K562 (cell line): Measurements from ENCODE around the gene ASB10. TPM values are rescaled to one million over a fixed set of nuclear protein-coding genes. Genes with fewer than 3 reads are reported as not detected.

ENCODE experiments used
- AFF1 ChIP-seq, 2 experiments: fragments of 450-650 bp; IDR thresholded peaks; 2 replicates each; pipeline ENCODE4 v1.6.1; 2018; ENCODE audit warnings: mild to moderate bottlenecking in 2 of 2, low read depth in 1 of 2; ENCODE audit not compliant: partially characterized antibody in 2 of 2
- CAMTA2 ChIP-seq: fragments of 250-450 bp; sonication (Bioruptor Pico); conservative IDR thresholded peaks from 2 replicates; pipeline ENCODE4 v1.5.1; 2022
- CREB1 ChIP-seq, 2 experiments: sonication (generic) in 1 of 2; formaldehyde crosslinking in 1 of 2; IDR thresholded peaks; 2 replicates each; pipeline versions ENCODE4 v1.6.1 to v1.8.0; 2012 to 2022; ENCODE audit warnings: inconsistent platforms in 1 of 2, mild to moderate bottlenecking in 1 of 2, missing genetic modification reagents in 1 of 2, moderate library complexity in 1 of 2
- DACH1 ChIP-seq: fragments of 450-650 bp; IDR thresholded peaks from 2 replicates; pipeline ENCODE4 v1.6.1; 2018; ENCODE audit not compliant: partially characterized antibody
- HNRNPK ChIP-seq: fragments of 200-400 bp; formaldehyde crosslinking; IDR thresholded peaks from one replicate; pipeline ENCODE4 v1.6.1; 2018; ENCODE audit warnings: mild to moderate bottlenecking, low read depth, low read length; ENCODE audit not compliant: poor library complexity, severe bottlenecking
- ILF3 ChIP-seq: fragments of 450-650 bp; IDR thresholded peaks from 2 replicates; pipeline ENCODE4 v1.6.1; 2018; ENCODE audit warnings: antibody characterized with exemption, mild to moderate bottlenecking, moderate library complexity, borderline replicate concordance
- MYNN ChIP-seq, 2 experiments: sonication (generic); formaldehyde crosslinking in 1 of 2; IDR thresholded peaks; 2 replicates each; pipeline versions ENCODE4 v1.5.0 to v1.6.1; 2016 to 2020; ENCODE audit warnings: antibody characterized with exemption in 1 of 2, missing genetic modification reagents in 1 of 2
- PHF21A ChIP-seq: fragments of 450-650 bp; IDR thresholded peaks from 2 replicates; pipeline ENCODE4 v1.6.1; 2017; ENCODE audit warnings: low read depth, borderline replicate concordance
- PHF8 ChIP-seq: fragments of 200-600 bp; sonication (generic); IDR thresholded peaks from 2 replicates; pipeline ENCODE4 v1.6.1; 2012; ENCODE audit warnings: mixed run types, mild to moderate bottlenecking, inconsistent platforms, low read length, moderate library complexity, borderline replicate concordance
- U2AF1 ChIP-seq: fragments of 200-400 bp; formaldehyde crosslinking; optimal IDR thresholded peaks from 2 replicates; pipeline ENCODE3; 2017; ENCODE audit warnings: mild to moderate bottlenecking, low read depth, low read length, moderate library complexity
- ZMIZ1 ChIP-seq, 2 experiments: fragments of 150-350 bp in 1 of 2; IDR thresholded peaks; 2 replicates each; pipeline ENCODE4 v1.6.1; 2012 to 2016; ENCODE audit warnings: low read depth in 2 of 2, low read length in 2 of 2, mild to moderate bottlenecking in 1 of 2, moderate library complexity in 1 of 2
- polyA plus RNA-seq, 8 experiments: library from polyadenylated mRNA; depleted of rRNA in 4 of 8; stranded (reverse) in 5 of 8; unstranded in 3 of 8; fragments of >200 nt; fragmentation: Nextera tagmentation in 2 of 8; fragmentation: Illumina TruSeq in 1 of 8; extraction: Ambion mirVana in 2 of 8; extraction: Trizol in 1 of 8; gene quantifications; 2 replicates each; pipeline versions ENCODE4 v1.2.1 to v1.2.3, GENCODE V29; 2011 to 2014; ENCODE audit warnings: inconsistent platforms in 1 of 8, missing spikeins in 1 of 8
- total RNA-seq, 7 experiments: library from RNA; depleted of rRNA in 6 of 7; stranded (reverse); fragments of >200 nt in 6 of 7; fragmentation: Illumina TruSeq in 2 of 7; extraction: Trizol in 2 of 7; gene quantifications; 2 replicates each; pipeline versions ENCODE4 v1.2.1 to v1.2.3, GENCODE V29; 2011 to 2021; ENCODE audit warnings: low replicate concordance in 1 of 7
- TF ChIP-seq, protein P1 (sequence below), 3 experiments: fragments of 200-800 bp in 1 of 3; fragments of 250-450 bp in 1 of 3; fragments of 450-650 bp in 1 of 3; sonication (Bioruptor Pico) in 1 of 3; sonication (Bioruptor generic) in 1 of 3; formaldehyde crosslinking in 1 of 3; IDR thresholded peaks; 2 replicates each; pipeline versions ENCODE4 v1.6.1 to v1.8.0; 2016 to 2022; ENCODE audit warnings: mild to moderate bottlenecking in 2 of 3, missing genetic modification characterization in 2 of 3, missing compliant biosample characterization in 1 of 3, moderate library complexity in 1 of 3
- TF ChIP-seq, protein P2 (sequence below): IDR thresholded peaks from 2 replicates; pipeline ENCODE4 v1.6.1; 2012; ENCODE audit warnings: low read depth, low read length, improper control_type of control experiment, borderline replicate concordance

The ASB10 gene
- total and polyA plus RNA-seq, 9 of the 15 experiments (the other 6 are each of a cell fraction or from before 2014, with no cell fraction given), result not detected

DNA sequence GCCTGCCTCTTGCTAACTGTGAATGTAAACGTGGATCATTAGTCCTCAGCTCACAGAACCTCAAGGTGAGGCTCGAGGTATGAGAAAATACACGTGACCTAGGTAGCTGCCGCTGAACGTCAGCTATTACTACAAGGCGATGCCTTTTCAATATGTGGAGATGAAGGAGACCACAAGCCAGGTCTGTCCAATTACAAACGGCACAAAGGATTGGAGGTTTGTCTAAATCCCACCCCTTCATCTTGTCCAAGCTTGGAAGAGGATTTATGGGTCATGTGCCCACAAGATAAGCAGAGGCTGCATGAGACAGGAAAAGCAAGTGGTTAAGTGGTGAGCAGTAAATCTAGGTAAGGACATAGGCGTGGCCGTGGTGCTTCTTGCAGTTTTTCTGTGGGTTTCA is 19.9 kb upstream of the ASB10 start (continued):
- TF ChIP-seq MYNN (IDR thresholded peaks at IDR 0.05), result no peak
- TF ChIP-seq MYNN (CRISPR knock-in tag; IDR thresholded peaks at IDR 0.05), result no peak
- TF ChIP-seq, protein P1, sequence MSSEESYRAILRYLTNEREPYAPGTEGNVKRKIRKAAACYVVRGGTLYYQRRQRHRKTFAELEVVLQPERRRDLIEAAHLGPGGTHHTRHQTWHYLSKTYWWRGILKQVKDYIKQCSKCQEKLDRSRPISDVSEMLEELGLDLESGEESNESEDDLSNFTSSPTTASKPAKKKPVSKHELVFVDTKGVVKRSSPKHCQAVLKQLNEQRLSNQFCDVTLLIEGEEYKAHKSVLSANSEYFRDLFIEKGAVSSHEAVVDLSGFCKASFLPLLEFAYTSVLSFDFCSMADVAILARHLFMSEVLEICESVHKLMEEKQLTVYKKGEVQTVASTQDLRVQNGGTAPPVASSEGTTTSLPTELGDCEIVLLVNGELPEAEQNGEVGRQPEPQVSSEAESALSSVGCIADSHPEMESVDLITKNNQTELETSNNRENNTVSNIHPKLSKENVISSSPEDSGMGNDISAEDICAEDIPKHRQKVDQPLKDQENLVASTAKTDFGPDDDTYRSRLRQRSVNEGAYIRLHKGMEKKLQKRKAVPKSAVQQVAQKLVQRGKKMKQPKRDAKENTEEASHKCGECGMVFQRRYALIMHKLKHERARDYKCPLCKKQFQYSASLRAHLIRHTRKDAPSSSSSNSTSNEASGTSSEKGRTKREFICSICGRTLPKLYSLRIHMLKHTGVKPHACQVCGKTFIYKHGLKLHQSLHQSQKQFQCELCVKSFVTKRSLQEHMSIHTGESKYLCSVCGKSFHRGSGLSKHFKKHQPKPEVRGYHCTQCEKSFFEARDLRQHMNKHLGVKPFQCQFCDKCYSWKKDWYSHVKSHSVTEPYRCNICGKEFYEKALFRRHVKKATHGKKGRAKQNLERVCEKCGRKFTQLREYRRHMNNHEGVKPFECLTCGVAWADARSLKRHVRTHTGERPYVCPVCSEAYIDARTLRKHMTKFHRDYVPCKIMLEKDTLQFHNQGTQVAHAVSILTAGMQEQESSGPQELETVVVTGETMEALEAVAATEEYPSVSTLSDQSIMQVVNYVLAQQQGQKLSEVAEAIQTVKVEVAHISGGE (CRISPR knock-in tag; IDR thresholded peaks at IDR 0.05), result no peak
- TF ChIP-seq AFF1 (IDR thresholded peaks at IDR 0.05; ENCODE audit: low read depth in 1 of 2, partially characterized antibody in 2 of 2), result no peak
- TF ChIP-seq CREB1 (IDR thresholded peaks at IDR 0.05), result no peak
- no peak for TF ChIP-seq CREB1 (CRISPR knock-in tag; IDR thresholded peaks at IDR 0.05)
- TF ChIP-seq, protein P2, sequence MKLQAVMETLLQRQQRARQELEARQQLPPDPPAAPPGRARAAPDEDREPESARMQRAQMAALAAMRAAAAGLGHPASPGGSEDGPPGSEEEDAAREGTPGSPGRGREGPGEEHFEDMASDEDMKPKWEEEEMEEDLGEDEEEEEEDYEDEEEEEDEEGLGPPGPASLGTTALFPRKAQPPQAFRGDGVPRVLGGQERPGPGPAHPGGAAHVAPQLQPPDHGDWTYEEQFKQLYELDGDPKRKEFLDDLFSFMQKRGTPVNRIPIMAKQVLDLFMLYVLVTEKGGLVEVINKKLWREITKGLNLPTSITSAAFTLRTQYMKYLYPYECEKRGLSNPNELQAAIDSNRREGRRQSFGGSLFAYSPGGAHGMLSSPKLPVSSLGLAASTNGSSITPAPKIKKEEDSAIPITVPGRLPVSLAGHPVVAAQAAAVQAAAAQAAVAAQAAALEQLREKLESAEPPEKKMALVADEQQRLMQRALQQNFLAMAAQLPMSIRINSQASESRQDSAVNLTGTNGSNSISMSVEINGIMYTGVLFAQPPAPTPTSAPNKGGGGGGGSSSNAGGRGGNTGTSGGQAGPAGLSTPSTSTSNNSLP, result no peak
- peak; percentile 66; the same call in 1 of the 2 replicates for TF ChIP-seq PHF21A
- TF ChIP-seq U2AF1, result no peak
- no peak for TF ChIP-seq HNRNPK
- TF ChIP-seq DACH1, result peak; percentile 5
- TF ChIP-seq CAMTA2 (CRISPR knock-in tag), result no peak
- TF ChIP-seq ZMIZ1 (IDR thresholded peaks at IDR 0.05; ENCODE audit: low read depth in 2 of 2, low read length in 2 of 2), result peak in 1 of 2 experiments; percentile 65; a peak in 1 of 4 replicates
- no peak for TF ChIP-seq PHF8
- no peak for TF ChIP-seq ILF3
